Measurements from ENCODE around the gene SEPTIN1. TPM values are rescaled to one million over a fixed set of nuclear protein-coding genes. Genes with fewer than 3 reads are reported as not detected.

The SEPTIN1 gene
- total RNA-seq, 1 experiment from 2014 or later = 7.6 TPM

DNA sequence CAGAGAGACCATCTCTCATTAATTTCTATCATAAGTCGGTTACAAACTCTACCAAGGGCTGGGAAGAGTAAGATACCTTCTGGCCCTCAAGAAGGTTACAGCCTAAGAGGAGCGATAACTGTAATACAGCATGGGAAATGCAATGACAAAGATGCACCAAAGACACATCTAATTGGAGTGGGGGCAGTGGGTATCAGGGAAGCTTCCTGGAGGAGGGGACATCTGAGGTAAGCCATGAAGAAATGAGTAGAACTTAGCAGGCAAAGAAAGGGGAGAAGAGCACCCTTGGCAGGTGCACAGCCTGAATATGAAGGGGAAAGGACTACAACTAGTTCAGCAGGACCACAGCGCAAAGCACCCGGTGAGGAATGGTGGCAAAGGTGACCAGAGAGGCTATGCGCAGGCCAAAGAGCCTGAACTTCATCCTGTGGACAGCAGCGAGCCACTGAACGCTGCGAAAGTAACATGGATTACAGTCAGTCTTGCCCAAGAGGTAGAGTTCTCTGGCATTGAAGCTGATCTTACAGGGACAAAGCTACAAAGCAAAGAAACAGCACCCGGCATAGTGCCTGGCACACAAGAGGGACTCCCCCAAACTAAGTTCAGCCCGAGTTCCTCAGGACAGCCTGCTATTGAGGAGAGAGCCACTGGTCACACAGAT is 14.9 kb downstream of the SEPTIN1 start:
- no peak overlapping the region for H2AFZ ChIP-seq
- BruUV-seq (replicated peaks) = no TSS peak
- DNase-seq = no peak
- POLR2A ChIA-PET (ENCODE audit: unreplicated experiment) = no interaction called here
- H3K79me2 ChIP-seq (ENCODE audit: low read depth) = peaks cover 73% of the 10 kb centered on the region
- no peaks in the 10 kb centered on the region for H3K27me3 ChIP-seq (ENCODE audit: insufficient read depth, low read depth)
- no peak for TF ChIP-seq EZH2 (IDR thresholded peaks at IDR 0.05; ENCODE audit: low read depth)
- TF ChIP-seq, protein P1, sequence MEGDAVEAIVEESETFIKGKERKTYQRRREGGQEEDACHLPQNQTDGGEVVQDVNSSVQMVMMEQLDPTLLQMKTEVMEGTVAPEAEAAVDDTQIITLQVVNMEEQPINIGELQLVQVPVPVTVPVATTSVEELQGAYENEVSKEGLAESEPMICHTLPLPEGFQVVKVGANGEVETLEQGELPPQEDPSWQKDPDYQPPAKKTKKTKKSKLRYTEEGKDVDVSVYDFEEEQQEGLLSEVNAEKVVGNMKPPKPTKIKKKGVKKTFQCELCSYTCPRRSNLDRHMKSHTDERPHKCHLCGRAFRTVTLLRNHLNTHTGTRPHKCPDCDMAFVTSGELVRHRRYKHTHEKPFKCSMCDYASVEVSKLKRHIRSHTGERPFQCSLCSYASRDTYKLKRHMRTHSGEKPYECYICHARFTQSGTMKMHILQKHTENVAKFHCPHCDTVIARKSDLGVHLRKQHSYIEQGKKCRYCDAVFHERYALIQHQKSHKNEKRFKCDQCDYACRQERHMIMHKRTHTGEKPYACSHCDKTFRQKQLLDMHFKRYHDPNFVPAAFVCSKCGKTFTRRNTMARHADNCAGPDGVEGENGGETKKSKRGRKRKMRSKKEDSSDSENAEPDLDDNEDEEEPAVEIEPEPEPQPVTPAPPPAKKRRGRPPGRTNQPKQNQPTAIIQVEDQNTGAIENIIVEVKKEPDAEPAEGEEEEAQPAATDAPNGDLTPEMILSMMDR (conservative IDR thresholded peaks at IDR 0.05) = no peak
- H3K36me3 ChIP-seq (ENCODE audit: low read depth) = peaks cover 16% of the 10 kb centered on the region; the same call in 1 of the 2 replicates
- no peaks in the 10 kb centered on the region for H3K9me2 ChIP-seq (ENCODE audit: insufficient read depth)
- no peaks in the 10 kb centered on the region for H3K9me3 ChIP-seq (ENCODE audit: insufficient read depth, low read depth)
- H4K20me1 ChIP-seq (ENCODE audit: insufficient read depth) = peaks cover 47% of the 10 kb centered on the region
- no peak overlapping the region for H3K27ac ChIP-seq
- H3F3A ChIP-seq (ENCODE audit: insufficient read depth, low read depth) = peaks cover 19% of the 10 kb centered on the region
- H3K4me2 ChIP-seq = peak overlapping the region; percentile 98
- intact Hi-C loops (cut with micrococcal nuclease; ENCODE audit: unreplicated experiment) = no loop called here
- peaks cover 22% of the 10 kb centered on the region for H3K4me1 ChIP-seq (replicated peaks; ENCODE audit: insufficient read depth)
- CTCF ChIA-PET = no interaction called here
- peak overlapping the region; percentile 75 for H3K4me3 ChIP-seq

DNA sequence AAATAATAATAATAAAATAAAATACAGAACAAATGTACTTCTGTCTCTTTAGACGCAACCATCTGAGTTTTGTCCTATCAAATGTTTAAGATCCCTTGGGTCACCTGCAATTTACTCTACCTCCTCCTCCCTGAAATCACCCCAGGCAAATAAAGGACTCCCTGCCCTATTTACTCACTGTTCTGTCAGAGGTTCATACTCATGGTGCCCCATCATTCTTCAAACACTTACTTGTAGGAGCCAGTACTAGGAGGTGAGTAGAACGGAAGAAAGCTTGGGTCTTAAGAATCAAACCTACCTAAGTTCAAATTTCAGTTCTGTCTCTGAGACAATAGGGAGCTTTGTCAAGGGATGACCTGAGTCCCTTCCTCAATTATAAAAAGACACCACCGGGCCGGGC is 15.8 kb downstream of the SEPTIN1 start:
- intact Hi-C loops (cut with micrococcal nuclease; ENCODE audit: unreplicated experiment) = no loop called here
- H3K79me2 ChIP-seq (ENCODE audit: low read depth) = peaks cover 80% of the 10 kb centered on the region
- H3K36me3 ChIP-seq (ENCODE audit: low read depth) = peaks cover 22% of the 10 kb centered on the region; the same call in 1 of the 2 replicates
- CTCF ChIA-PET = no interaction called here
- H3K4me1 ChIP-seq (replicated peaks; ENCODE audit: insufficient read depth) = peaks cover 19% of the 10 kb centered on the region
- no peak overlapping the region for H2AFZ ChIP-seq
- H4K20me1 ChIP-seq (ENCODE audit: insufficient read depth) = peaks cover 49% of the 10 kb centered on the region
- peaks cover 21% of the 10 kb centered on the region for H3F3A ChIP-seq (ENCODE audit: insufficient read depth, low read depth)
- POLR2A ChIA-PET (ENCODE audit: unreplicated experiment) = no interaction called here
- H3K4me2 ChIP-seq = peak overlapping the region; percentile 98; the same call in 1 of the 2 replicates
- DNase-seq = no peak
- BruUV-seq (replicated peaks) = no TSS peak
- H3K27me3 ChIP-seq (ENCODE audit: insufficient read depth, low read depth) = no peaks in the 10 kb centered on the region
- no peaks in the 10 kb centered on the region for H3K9me2 ChIP-seq (ENCODE audit: insufficient read depth)
- no peak overlapping the region for H3K4me3 ChIP-seq
- TF ChIP-seq, protein P1 (conservative IDR thresholded peaks at IDR 0.05) = no peak
- TF ChIP-seq EZH2 (IDR thresholded peaks at IDR 0.05; ENCODE audit: low read depth) = no peak
- no peak overlapping the region for H3K27ac ChIP-seq
- no peaks in the 10 kb centered on the region for H3K9me3 ChIP-seq (ENCODE audit: insufficient read depth, low read depth)

DNA sequence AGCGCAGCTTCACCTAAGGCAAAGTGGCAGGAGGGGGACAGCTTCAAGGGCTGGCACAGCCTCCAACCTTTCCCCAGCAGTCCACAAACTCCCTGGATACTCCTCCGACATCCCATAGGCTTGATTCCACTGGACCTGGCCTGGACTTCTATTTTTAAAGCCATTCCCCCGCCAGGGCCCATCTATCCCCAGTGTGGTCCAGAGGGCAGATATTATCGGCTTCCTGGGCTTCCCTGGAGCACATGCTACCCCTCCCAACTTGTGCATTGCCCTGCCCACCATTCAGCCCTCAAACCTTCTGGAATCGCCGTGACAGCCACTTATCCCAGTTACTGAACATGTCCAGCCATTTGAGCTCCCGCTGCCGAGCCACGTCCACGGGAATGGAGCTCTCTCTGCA is 17.2 kb downstream of the SEPTIN1 start:
- CTCF ChIA-PET = no interaction called here
- peaks cover 17% of the 10 kb centered on the region for H3K4me1 ChIP-seq (replicated peaks; ENCODE audit: insufficient read depth)
- no peak for DNase-seq
- H3F3A ChIP-seq (ENCODE audit: insufficient read depth, low read depth) = peaks cover 28% of the 10 kb centered on the region
- no peak overlapping the region for H2AFZ ChIP-seq
- H3K9me3 ChIP-seq (ENCODE audit: insufficient read depth, low read depth) = no peaks in the 10 kb centered on the region
- H3K9me2 ChIP-seq (ENCODE audit: insufficient read depth) = no peaks in the 10 kb centered on the region
- peaks cover 49% of the 10 kb centered on the region for H4K20me1 ChIP-seq (ENCODE audit: insufficient read depth)
- no peaks in the 10 kb centered on the region for H3K27me3 ChIP-seq (ENCODE audit: insufficient read depth, low read depth)
- H3K36me3 ChIP-seq (ENCODE audit: low read depth) = peaks cover 25% of the 10 kb centered on the region
- H3K4me2 ChIP-seq = no peak overlapping the region
- intact Hi-C loops (cut with micrococcal nuclease; ENCODE audit: unreplicated experiment) = no loop called here
- peaks cover 86% of the 10 kb centered on the region for H3K79me2 ChIP-seq (ENCODE audit: low read depth)
- TF ChIP-seq, protein P1 (conservative IDR thresholded peaks at IDR 0.05) = no peak
- no peak for TF ChIP-seq EZH2 (IDR thresholded peaks at IDR 0.05; ENCODE audit: low read depth)
- POLR2A ChIA-PET (ENCODE audit: unreplicated experiment) = no interaction called here
- no peak overlapping the region for H3K4me3 ChIP-seq
- H3K27ac ChIP-seq = no peak overlapping the region
- BruUV-seq (replicated peaks) = no TSS peak
